Spleen (tissue), 7 donors: ENCODE results near the gene TNKS1BP1.

Experiments
- POLR2A ChIP-seq, 3 donors: fragments of 450-650 bp; IDR thresholded peaks; one replicate each; pipeline ENCODE4 v1.5.1; 2017; ENCODE audit warnings: antibody characterized with exemption in 3 of 3, mild to moderate bottlenecking in 1 of 3
- TF ChIP-seq, protein P1 (sequence below), 11 experiments: fragments of 200-600 bp in 7 of 11; fragments of 450-650 bp in 4 of 11; sonication (generic) in 4 of 11; IDR thresholded peaks in 8 of 11; conservative IDR thresholded peaks in 3 of 11; 1 replicate in 7 of 11; 2 replicates in 4 of 11; pipeline versions ENCODE4 v1.4.0 to v1.8.0; 2016 to 2021; ENCODE audit warnings: antibody characterized with exemption in 11 of 11, inconsistent platforms in 4 of 11, mild to moderate bottlenecking in 1 of 11
- donor health status: DM: no; HTN: no; CAD: no; lungs with moderate emphysema.
- donor health status: DM: no; HTN: no; CAD: no.
- donor health status: DM: no; HTN: no; CAD: no.

DNA sequence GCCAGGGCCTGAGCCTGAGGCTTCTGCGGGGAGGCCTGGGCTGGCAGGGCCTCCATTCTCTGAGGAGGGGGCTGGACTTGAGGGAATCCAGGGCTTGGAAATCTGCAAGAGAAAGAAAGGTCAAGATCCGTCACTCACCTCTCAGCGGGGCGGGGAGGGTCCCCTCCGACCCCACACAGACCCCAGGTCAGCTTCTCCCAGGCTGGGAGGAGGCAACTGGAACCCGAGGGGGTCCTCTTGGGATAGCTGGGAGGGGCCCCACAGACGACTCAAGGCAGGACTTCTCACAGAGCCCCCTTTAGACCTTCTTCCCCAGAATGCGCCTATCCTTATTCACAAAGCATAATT, 11.0 kb downstream of the TNKS1BP1 start:
- TF ChIP-seq, protein P1, sequence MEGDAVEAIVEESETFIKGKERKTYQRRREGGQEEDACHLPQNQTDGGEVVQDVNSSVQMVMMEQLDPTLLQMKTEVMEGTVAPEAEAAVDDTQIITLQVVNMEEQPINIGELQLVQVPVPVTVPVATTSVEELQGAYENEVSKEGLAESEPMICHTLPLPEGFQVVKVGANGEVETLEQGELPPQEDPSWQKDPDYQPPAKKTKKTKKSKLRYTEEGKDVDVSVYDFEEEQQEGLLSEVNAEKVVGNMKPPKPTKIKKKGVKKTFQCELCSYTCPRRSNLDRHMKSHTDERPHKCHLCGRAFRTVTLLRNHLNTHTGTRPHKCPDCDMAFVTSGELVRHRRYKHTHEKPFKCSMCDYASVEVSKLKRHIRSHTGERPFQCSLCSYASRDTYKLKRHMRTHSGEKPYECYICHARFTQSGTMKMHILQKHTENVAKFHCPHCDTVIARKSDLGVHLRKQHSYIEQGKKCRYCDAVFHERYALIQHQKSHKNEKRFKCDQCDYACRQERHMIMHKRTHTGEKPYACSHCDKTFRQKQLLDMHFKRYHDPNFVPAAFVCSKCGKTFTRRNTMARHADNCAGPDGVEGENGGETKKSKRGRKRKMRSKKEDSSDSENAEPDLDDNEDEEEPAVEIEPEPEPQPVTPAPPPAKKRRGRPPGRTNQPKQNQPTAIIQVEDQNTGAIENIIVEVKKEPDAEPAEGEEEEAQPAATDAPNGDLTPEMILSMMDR (IDR thresholded peaks at IDR 0.05 in 8 of 11, conservative IDR thresholded peaks at IDR 0.05 in 3 of 11) = no peak
- no peak for TF ChIP-seq POLR2A (IDR thresholded peaks at IDR 0.05)
